K562 (cell line): ENCODE measurements around the gene APOLD1.

Source experiments
- BCL6 ChIP-seq: fragments of 250-450 bp; sonication (Bioruptor Pico); IDR thresholded peaks from 2 replicates; pipeline ENCODE4 v1.4.0; 2020
- ZBTB7A ChIP-seq: IDR thresholded peaks from 2 replicates; pipeline ENCODE4 v1.6.1; 2011; ENCODE audit warnings: low read depth, mild to moderate bottlenecking, low read length, moderate library complexity, borderline replicate concordance; ENCODE audit not compliant: control insufficient read depth

- TF ChIP-seq BCL6 (no peak), ZBTB7A (no peak)
Observed at GRCh38 chr12:12777092-12777491, 8.4 kb upstream of the APOLD1 start.
